H1 (cell line): ENCODE results near the gene GLP1R. TPM values are rescaled to one million over a fixed set of nuclear protein-coding genes. Genes with fewer than 3 reads are reported as not detected.

Source experiments
- CHD2 ChIP-seq: IDR thresholded peaks from 2 replicates; pipeline ENCODE4 v1.6.1; 2012; ENCODE audit warnings: low read length, improper control_type of control experiment
- EGR1 ChIP-seq: IDR thresholded peaks from 2 replicates; pipeline ENCODE4 v1.6.1; 2011; ENCODE audit warnings: low read depth, low read length, borderline replicate concordance
- GABPA ChIP-seq: IDR thresholded peaks from 2 replicates; pipeline ENCODE4 v1.6.1; 2011; ENCODE audit warnings: mild to moderate bottlenecking, low read length, moderate library complexity, borderline replicate concordance; ENCODE audit not compliant: insufficient read depth
- JUND ChIP-seq: IDR thresholded peaks from 2 replicates; pipeline ENCODE4 v1.6.1; 2011; ENCODE audit warnings: mild to moderate bottlenecking, improper control_type of control experiment, low read length
- RFX5 ChIP-seq: IDR thresholded peaks from 2 replicates; pipeline ENCODE4 v1.6.1; 2011; ENCODE audit warnings: low read depth, low read length, improper control_type of control experiment, borderline replicate concordance
- polyA plus RNA-seq, 7 experiments: library from polyadenylated mRNA; depleted of rRNA in 3 of 7; stranded (reverse) in 5 of 7; unstranded in 2 of 7; fragments of >200 nt in 5 of 7; fragments of 200-250 nt in 2 of 7; gene quantifications; 1 replicate in 5 of 7; 2 replicates in 1 of 7; 4 replicates in 1 of 7; pipeline versions ENCODE4 v1.2.1 to v1.2.3, GENCODE V29; 2011 to 2013; ENCODE audit warnings: missing spikeins in 2 of 7, mixed read lengths in 2 of 7
- total RNA-seq: library from RNA; stranded (reverse); fragmentation: NEBNext Ultra II Directional; extraction: Animal tissue kit (Norgen Biotek cat#: 25700); gene quantifications from 2 replicates; pipeline ENCODE4 v1.2.1, GENCODE V29; 2021

Gene GLP1R
- total and polyA plus RNA-seq, 2 of the 8 experiments (the other 6 are each of a cell fraction or from before 2014, with no cell fraction given): 2.6 to 2.7 TPM

DNA sequence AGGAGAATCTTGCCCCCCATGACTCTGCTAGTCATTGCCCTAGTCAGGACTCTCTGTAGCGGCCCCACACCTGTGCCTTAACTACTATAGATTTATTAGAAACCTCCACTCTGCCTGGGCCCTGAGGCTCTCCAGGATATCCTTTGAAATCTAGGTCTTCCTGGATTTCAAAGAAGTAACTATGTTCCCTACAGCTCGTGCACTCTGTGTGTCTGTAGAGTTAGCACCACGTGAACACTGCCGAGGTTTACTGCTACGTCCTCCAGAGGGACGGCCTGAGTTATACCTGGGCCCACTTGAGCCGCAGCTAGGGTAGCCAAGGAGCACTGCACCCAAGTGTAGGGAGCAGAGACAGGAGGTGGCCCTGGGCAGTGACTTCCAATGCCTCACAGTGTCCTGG, 19.8 kb downstream of the GLP1R start (continued):
- no peak for TF ChIP-seq RFX5
- no peak for TF ChIP-seq GABPA
- no peak for TF ChIP-seq EGR1
- no peak for TF ChIP-seq CHD2
- TF ChIP-seq JUND: no peak
